IMR-90 (cell line): Measurements from ENCODE around the gene USB1. TPM values are rescaled to one million over a fixed set of nuclear protein-coding genes. Genes with fewer than 3 reads are reported as not detected.

Experiments used
- ATAC-seq: fragments of 200-7000 bp; cut with Tn5 transposase; 2 replicates; pipeline ENCODE4 v1.9.1; 2020; ENCODE audit warnings: low read depth, mild to moderate bottlenecking, moderate library complexity
- BruUV-seq: library from RNA; stranded (reverse); fragments of 400-500 nt; replicated peaks from 2 replicates; lab custom pipeline; 2021; lab: Mats Ljungman, UMichigan
- CTCF ChIA-PET: fragments of 300-600 bp; formaldehyde crosslinking; extraction: SDS; loops from one replicate; lab custom pipeline; 2021; ENCODE audit warnings: antibody characterized with exemption; lab: Yijun Ruan, JAX
- POLR2A ChIA-PET: fragments of 300-600 bp; sonication (Branson Sonifier 250); formaldehyde crosslinking; loops from one replicate; lab custom pipeline; 2022; ENCODE audit warnings: antibody characterized with exemption; ENCODE audit not compliant: unreplicated experiment; lab: Charles Lee
- DNase-seq: peaks from one replicate; pipeline ENCODE4 v3.0.0; 2013
- H2AFZ ChIP-seq: replicated peaks from 2 replicates; pipeline ENCODE3; 2013; ENCODE audit warnings: low read length, mild to moderate bottlenecking; ENCODE audit not compliant: poor library complexity
- H2AK5ac ChIP-seq: 2 replicates; pipeline ENCODE4 v1.6.1; 2013; ENCODE audit warnings: low read depth, low read length, inconsistent platforms
- H2AK9ac ChIP-seq: replicated peaks from 2 replicates; pipeline ENCODE3; 2013; ENCODE audit warnings: mild to moderate bottlenecking, low read depth, low read length, moderate library complexity; ENCODE audit not compliant: poor library complexity
- H2BK120ac ChIP-seq: 2 replicates; pipeline ENCODE4 v1.6.1; 2013; ENCODE audit warnings: low read depth, low read length, inconsistent platforms
- H2BK15ac ChIP-seq: 3 replicates; pipeline ENCODE4 v1.6.1; 2013; ENCODE audit warnings: low read depth, low read length, inconsistent platforms
- H2BK20ac ChIP-seq: 2 replicates; pipeline ENCODE4 v1.6.1; 2013; ENCODE audit warnings: low read depth, mild to moderate bottlenecking, inconsistent platforms, low read length, moderate library complexity
- H2BK5ac ChIP-seq: 2 replicates; pipeline ENCODE4 v1.6.1; 2013; ENCODE audit warnings: mild to moderate bottlenecking, low read depth, low read length, inconsistent platforms; ENCODE audit not compliant: poor library complexity, severe bottlenecking
- H3K14ac ChIP-seq: replicated peaks from 2 replicates; pipeline ENCODE4 v1.6.1; 2013; ENCODE audit warnings: low read depth, low read length, inconsistent platforms
- H3K18ac ChIP-seq: 2 replicates; pipeline ENCODE4 v1.6.1; 2013; ENCODE audit warnings: low read depth, low read length, control low read depth
- H3K23ac ChIP-seq: 2 replicates; pipeline ENCODE4 v1.6.1; 2013; ENCODE audit warnings: low read depth, low read length, inconsistent platforms
- H3K27ac ChIP-seq: 2 replicates; pipeline ENCODE4 v1.5.1; 2013; ENCODE audit warnings: mild to moderate bottlenecking, control low read depth, low read length; ENCODE audit not compliant: insufficient read depth
- H3K27me3 ChIP-seq: 2 replicates; pipeline ENCODE4 v1.6.1; 2013; ENCODE audit warnings: low read length; ENCODE audit not compliant: control insufficient read depth, insufficient read depth
- H3K36me3 ChIP-seq: 2 replicates; pipeline ENCODE4 v1.6.1; 2013; ENCODE audit warnings: low read length, mixed read lengths; ENCODE audit not compliant: control insufficient read depth, insufficient read depth
- H3K4ac ChIP-seq: 2 replicates; pipeline ENCODE4 v1.6.1; 2013; ENCODE audit warnings: low read depth, low read length, inconsistent platforms
- H3K4me1 ChIP-seq: 2 replicates; pipeline ENCODE4 v1.6.1; 2013; ENCODE audit warnings: low read length, mixed read lengths; ENCODE audit not compliant: control insufficient read depth, insufficient read depth
- H3K4me2 ChIP-seq: 2 replicates; pipeline ENCODE4 v1.6.1; 2013; ENCODE audit warnings: low read depth, mild to moderate bottlenecking, control low read depth, low read length, moderate library complexity
- H3K4me3 ChIP-seq: 2 replicates; pipeline ENCODE4 v1.5.1; 2013; ENCODE audit warnings: low read depth, mild to moderate bottlenecking, control low read depth, low read length, moderate library complexity; ENCODE audit not compliant: insufficient read depth
- H3K56ac ChIP-seq: 2 replicates; pipeline ENCODE4 v1.6.1; 2013; ENCODE audit warnings: low read length, inconsistent platforms; ENCODE audit not compliant: insufficient read depth; ENCODE audit errors: extremely low read depth
- H3K79me1 ChIP-seq, 2 experiments: 2 replicates each; pipeline ENCODE4 v1.6.1; 2013; ENCODE audit warnings: low read length in 2 of 2, inconsistent platforms in 1 of 2, low read depth in 1 of 2
- H3K9ac ChIP-seq: 2 replicates; pipeline ENCODE4 v1.6.1; 2013; ENCODE audit warnings: low read depth, low read length, control low read depth
- H3K9me1 ChIP-seq: 2 replicates; pipeline ENCODE4 v1.6.1; 2013; ENCODE audit warnings: low read length, inconsistent platforms; ENCODE audit not compliant: insufficient read depth
- H3K9me3 ChIP-seq: 2 replicates; pipeline ENCODE4 v1.6.1; 2013; ENCODE audit warnings: low read length; ENCODE audit not compliant: control insufficient read depth, insufficient read depth
- H4K20me1 ChIP-seq: 2 replicates; pipeline ENCODE4 v1.6.1; 2013; ENCODE audit warnings: low read length, inconsistent platforms; ENCODE audit not compliant: insufficient read depth
- H4K5ac ChIP-seq: 2 replicates; pipeline ENCODE4 v1.6.1; 2013; ENCODE audit warnings: mild to moderate bottlenecking, low read depth, low read length, control low read depth
- H4K8ac ChIP-seq, 2 experiments: 2 replicates each; pipeline ENCODE4 v1.6.1; 2013; ENCODE audit warnings: low read depth in 2 of 2, low read length in 2 of 2, control low read depth in 1 of 2, inconsistent platforms in 1 of 2
- H4K91ac ChIP-seq: 2 replicates; pipeline ENCODE4 v1.6.1; 2013; ENCODE audit warnings: low read depth, low read length, inconsistent platforms; ENCODE audit not compliant: insufficient read depth
- BHLHE40 ChIP-seq: fragments of 150-350 bp; IDR thresholded peaks from 2 replicates; pipeline ENCODE4 v1.6.1; 2016; ENCODE audit warnings: mild to moderate bottlenecking, low read depth, low read length
- CHD1 ChIP-seq: IDR thresholded peaks from 2 replicates; pipeline ENCODE4 v1.6.1; 2012; ENCODE audit warnings: low read depth, low read length, improper control_type of control experiment
- FOS ChIP-seq: fragments of 150-350 bp; IDR thresholded peaks from 2 replicates; pipeline ENCODE4 v1.6.1; 2016; ENCODE audit warnings: low read depth, low read length
- MAFK ChIP-seq: IDR thresholded peaks from 2 replicates; pipeline ENCODE4 v1.6.1; 2012; ENCODE audit warnings: low read depth, low read length, improper control_type of control experiment
- RCOR1 ChIP-seq: IDR thresholded peaks from 2 replicates; pipeline ENCODE4 v1.6.1; 2012; ENCODE audit warnings: mild to moderate bottlenecking, low read length, improper control_type of control experiment; ENCODE audit not compliant: insufficient replicate concordance
- dilution Hi-C: fragments of 300-500 bp; cut with HindIII; formaldehyde crosslinking; loops from one replicate; pipeline ENCODE4 v1.14.3; 2018; ENCODE audit warnings: low sequenced_read_pairs; ENCODE audit not compliant: unreplicated experiment
- in situ Hi-C: fragments of 300-500 bp; cut with MboI; formaldehyde crosslinking; loops from 3 replicates; pipeline ENCODE4 v1.14.3; 2019; ENCODE audit warnings: low sequenced_read_pairs, inconsistent platforms, mixed read lengths
- intact Hi-C: fragments of 100-400 bp; cut with micrococcal nuclease; formaldehyde crosslinking; loops from 2 replicates; pipeline ENCODE4 v1.10.0; 2022
- polyA plus RNA-seq, 3 experiments: library from polyadenylated mRNA; depleted of rRNA; stranded (reverse); fragments of >200 nt; gene quantifications; 2 replicates each; pipeline ENCODE4 v1.2.3, GENCODE V29; 2012; ENCODE audit warnings: low replicate concordance in 1 of 3
- total RNA-seq: library from RNA; depleted of rRNA; stranded (reverse); fragments of >200 nt; gene quantifications from 2 replicates; pipeline ENCODE4 v1.2.3, GENCODE V29; 2012
- TF ChIP-seq, protein P1 (sequence below): fragments of 150-350 bp; IDR thresholded peaks from 2 replicates; pipeline ENCODE4 v1.6.1; 2016; ENCODE audit warnings: low read depth, mild to moderate bottlenecking, low read length, moderate library complexity, borderline replicate concordance

USB1 gene
- total and polyA plus RNA-seq, 2 of the 4 experiments (the other 2 are of a cell fraction), result 45.9 to 94.9 TPM

GRCh38 chr16:57967916-57968315 lies 33.3 kb upstream of the USB1 start:
- CTCF ChIA-PET, result no interaction called here
- Histone ChIP-seq H3K18ac (no peak overlapping the region), H2AFZ (no peak overlapping the region), H3K23ac (no peak overlapping the region), H3K27me3 (peaks cover 43% of the 10 kb centered on the region), H3K36me3 (no peaks in the 10 kb centered on the region), H2BK15ac (no peak overlapping the region), H3K9me3 (peaks cover 2% of the 10 kb centered on the region; the same call in 1 of the 2 replicates), H2AK9ac (no peak overlapping the region), H4K20me1 (no peaks in the 10 kb centered on the region), H3K79me1 (no peaks in the 10 kb centered on the region), H3K4me1 (no peaks in the 10 kb centered on the region; the same call in 1 of the 2 replicates), H3K4me3 (no peak overlapping the region), H3K9ac (no peak overlapping the region), H3K4ac (no peak overlapping the region), H2BK5ac (no peak overlapping the region), H4K8ac (no peak overlapping the region), H3K4me2 (no peak overlapping the region), H2AK5ac (no peak overlapping the region), H4K5ac (no peak overlapping the region), H2BK20ac (no peak overlapping the region), H4K91ac (no peak overlapping the region), H3K27ac (no peak overlapping the region), H3K9me1 (no peaks in the 10 kb centered on the region), H3K14ac (no peak overlapping the region), H2BK120ac (no peak overlapping the region), H3K56ac (no peak overlapping the region)
- POLR2A ChIA-PET, result no interaction called here
- ATAC-seq, result no peak
- in situ Hi-C loops (no loop called here), dilution Hi-C loops (no loop called here), intact Hi-C loops (no loop called here)
- no TSS peak for BruUV-seq
- TF ChIP-seq BHLHE40 (no peak), CHD1 (no peak), FOS (no peak), MAFK (no peak), RCOR1 (no peak)
- TF ChIP-seq, protein P1, sequence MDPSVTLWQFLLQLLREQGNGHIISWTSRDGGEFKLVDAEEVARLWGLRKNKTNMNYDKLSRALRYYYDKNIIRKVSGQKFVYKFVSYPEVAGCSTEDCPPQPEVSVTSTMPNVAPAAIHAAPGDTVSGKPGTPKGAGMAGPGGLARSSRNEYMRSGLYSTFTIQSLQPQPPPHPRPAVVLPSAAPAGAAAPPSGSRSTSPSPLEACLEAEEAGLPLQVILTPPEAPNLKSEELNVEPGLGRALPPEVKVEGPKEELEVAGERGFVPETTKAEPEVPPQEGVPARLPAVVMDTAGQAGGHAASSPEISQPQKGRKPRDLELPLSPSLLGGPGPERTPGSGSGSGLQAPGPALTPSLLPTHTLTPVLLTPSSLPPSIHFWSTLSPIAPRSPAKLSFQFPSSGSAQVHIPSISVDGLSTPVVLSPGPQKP, result no peak
- DNase-seq, result no peak
